GM18951 (cell line): ENCODE data around the gene TOR3A.

Experiments
- POLR2A ChIP-seq: IDR thresholded peaks from 4 replicates; pipeline ENCODE4 v1.6.1; 2011; ENCODE audit warnings: mild to moderate bottlenecking; ENCODE audit not compliant: insufficient read length, insufficient read depth; ENCODE audit errors: extremely low read depth
- in situ Hi-C: fragments of 300-500 bp; cut with MboI; formaldehyde crosslinking; loops from one replicate; pipeline ENCODE4 v1.12.0; 2022; ENCODE audit warnings: low sequenced_read_pairs, mixed read lengths, inconsistent platforms; ENCODE audit not compliant: unreplicated experiment

Gene TOR3A

DNA sequence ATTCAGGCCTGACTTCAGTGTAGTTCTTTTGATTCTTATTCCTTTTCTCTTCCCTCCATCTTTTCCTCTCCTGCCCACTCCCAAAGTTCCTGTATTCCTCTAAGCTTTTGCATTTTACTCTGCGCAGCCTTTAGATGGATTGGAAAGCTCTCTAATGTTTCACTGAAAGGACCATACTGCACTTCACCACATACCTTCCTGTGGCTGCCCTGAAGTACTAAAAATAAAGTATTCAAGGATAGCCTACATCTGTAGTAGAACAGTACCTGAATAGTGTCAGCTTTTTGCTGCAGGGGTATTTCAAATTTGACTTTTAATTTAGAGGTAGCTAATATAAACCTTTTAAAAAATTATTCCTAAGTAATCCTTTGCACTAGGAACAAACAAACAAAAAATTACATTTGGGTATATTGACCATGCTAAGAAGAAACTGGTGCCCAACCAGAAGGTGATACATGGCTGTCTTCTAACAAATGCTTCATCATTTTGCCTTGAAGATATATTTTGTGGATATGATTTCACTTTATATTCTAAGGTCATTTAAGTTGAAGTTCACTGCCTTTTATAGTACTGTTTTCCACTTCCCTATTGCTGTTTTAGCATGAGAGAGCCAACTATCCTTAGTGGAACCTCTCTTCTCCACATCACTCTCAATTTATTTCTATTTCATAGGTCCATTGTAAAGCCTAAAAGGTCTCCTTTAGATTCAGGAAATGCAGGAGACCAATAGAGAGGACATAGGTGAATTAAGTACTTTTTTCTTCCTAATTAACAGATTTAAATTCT, 33.3 kb upstream of the TOR3A start:
- in situ Hi-C loops = no loop called here

DNA sequence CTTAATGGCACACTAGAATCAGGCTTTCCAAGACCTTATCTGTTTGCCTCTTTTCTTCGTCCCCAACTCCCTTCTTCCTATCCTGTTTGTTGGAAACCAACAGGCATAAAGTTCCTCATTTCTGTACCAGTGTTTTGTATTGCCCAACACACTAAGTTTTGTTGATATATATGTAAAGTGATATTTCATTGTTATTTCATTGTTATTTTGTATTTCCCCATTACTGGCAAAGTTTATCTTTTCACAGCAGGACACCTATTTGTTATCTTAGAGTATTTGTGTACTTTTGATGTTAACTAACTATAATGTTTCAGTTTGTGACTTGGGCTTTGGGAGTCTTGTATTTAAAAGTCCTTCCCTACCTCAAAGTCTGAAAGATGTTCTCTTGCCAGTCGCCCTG, 29.1 kb upstream of the TOR3A start:
- in situ Hi-C loops = no loop called here
- no peak for TF ChIP-seq POLR2A

More for the DNA sequence above, 33.3 kb upstream of the TOR3A start:
- TF ChIP-seq POLR2A = no peak

DNA sequence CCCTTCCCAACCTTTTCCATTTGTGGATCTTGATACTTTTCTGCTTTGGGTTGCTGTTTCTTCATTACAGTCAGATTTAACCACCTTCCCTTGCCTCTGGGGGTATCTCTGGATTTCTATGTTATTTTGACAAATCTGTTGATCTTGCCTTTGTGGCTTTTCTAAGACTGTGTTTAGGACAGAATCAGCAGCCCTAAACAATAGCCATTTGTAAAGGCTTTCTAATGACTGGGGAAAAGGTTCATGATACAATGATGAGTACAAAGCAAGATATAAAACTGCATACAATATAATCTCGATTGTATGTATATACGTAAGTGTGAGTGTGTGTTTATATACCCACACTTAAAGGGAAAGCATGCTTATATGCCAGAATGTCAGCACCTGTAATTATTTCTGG, 28.4 kb upstream of the TOR3A start:
- in situ Hi-C loops = no loop called here
- TF ChIP-seq POLR2A = no peak

DNA sequence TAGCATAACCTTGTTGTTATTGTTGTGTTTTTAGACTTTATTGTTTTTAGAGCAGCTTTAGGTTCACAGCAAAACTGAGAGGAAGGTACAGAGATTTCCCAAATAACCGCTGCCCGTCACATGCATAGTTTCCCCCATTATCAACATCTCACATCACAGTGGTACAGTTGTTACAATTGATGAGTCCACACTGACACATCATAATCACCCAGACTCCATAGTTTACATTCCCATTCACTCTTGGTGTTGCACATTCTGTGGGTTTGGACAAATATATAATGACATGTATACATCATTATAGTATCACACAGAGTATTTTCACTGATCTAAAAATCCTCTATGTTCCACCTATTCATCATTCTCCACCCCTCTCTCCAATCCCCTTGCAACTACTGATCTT, 25.9 kb upstream of the TOR3A start:
- in situ Hi-C loops = no loop called here
- TF ChIP-seq POLR2A = no peak

GRCh38 chr1:179058487-179059483, 23.1 kb upstream of the TOR3A start:
- TF ChIP-seq POLR2A = no peak
- in situ Hi-C loops = no loop called here

DNA sequence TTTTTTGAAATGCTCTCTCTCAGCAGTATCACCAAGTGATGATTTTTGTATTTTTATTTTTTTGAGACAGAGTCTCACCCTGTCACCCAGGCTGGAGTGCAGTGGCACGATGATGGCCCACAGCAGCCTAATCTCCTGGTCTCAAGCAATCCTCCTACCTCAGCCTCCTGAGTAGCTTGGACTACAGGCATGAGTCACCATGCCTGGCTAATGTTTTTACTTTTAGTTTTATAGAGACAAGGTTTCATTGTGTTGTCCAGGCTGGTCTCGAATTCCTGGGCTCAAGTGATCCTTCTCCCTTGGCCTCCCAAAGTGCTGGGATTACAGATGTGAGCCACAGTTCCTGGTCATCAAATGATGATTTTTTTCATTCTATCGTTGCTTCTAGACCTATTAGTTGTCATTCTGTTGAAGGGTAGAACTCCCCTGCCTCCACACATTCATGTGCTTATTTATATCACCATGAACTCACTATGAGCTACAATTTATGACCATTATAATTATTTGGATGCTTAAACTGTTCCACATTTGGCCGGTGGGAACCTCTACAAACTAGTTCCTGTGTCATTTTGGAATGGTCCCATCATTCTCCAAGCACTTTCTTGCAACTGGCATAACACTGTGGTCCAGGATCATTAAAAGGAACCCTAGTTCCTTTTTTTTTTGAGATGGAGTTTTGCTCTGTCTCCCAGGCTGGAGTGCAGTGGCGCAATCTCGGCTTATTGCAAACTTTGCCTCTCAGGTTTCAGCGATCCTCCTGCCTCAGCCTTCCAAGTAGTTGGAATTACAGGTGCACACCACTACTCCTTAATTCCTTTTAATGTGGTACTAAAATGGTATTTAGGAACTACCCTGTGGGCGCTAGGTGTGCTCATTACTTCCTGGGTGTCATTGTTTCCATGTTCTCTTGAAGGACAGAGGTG, 20.2 kb upstream of the TOR3A start:
- in situ Hi-C loops = no loop called here
- no peak for TF ChIP-seq POLR2A

DNA sequence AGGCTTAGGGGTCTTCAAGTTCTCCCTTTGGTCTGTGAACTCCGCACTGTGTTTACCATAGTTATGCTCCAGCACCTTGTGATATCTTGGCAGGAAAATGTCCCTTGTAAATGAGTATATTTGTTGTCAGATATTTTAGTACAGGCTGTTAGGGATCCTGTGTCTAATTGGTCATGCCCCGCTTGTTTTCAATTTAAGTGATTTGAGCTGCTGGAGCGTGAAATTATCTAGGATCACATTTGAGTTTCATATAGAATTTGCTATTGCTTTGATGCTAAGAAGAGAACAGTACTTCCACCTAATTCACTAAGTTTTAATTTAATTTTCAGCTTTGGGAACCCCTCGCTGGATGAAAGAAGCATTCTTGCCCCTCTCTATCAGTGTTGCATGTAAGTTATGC, 15.4 kb upstream of the TOR3A start:
- no peak for TF ChIP-seq POLR2A
- in situ Hi-C loops = no loop called here

DNA sequence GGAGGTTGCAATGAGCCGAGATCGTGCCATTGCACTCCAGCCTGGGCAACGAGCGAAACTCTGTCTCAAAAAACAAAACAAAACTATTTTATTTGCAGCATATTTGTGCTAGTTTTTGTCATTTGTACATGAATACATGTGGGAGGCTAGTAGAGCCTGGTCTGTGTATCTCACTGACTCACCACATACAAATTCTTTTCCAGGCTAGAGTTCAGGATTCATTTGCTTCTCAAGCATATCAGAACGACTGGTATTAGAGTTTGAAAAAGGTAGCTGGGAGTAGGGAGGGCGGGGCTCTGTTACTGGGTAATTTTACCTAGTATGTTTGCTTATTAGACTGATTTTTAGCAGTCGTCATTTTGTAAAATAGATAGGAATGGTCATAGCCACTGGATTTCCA, 4.5 kb upstream of the TOR3A start:
- TF ChIP-seq POLR2A = no peak
- in situ Hi-C loops = no loop called here

GRCh38 chr1:179079113-179079761, 2.6 kb upstream of the TOR3A start:
- in situ Hi-C loops = no loop called here
- no peak for TF ChIP-seq POLR2A

DNA sequence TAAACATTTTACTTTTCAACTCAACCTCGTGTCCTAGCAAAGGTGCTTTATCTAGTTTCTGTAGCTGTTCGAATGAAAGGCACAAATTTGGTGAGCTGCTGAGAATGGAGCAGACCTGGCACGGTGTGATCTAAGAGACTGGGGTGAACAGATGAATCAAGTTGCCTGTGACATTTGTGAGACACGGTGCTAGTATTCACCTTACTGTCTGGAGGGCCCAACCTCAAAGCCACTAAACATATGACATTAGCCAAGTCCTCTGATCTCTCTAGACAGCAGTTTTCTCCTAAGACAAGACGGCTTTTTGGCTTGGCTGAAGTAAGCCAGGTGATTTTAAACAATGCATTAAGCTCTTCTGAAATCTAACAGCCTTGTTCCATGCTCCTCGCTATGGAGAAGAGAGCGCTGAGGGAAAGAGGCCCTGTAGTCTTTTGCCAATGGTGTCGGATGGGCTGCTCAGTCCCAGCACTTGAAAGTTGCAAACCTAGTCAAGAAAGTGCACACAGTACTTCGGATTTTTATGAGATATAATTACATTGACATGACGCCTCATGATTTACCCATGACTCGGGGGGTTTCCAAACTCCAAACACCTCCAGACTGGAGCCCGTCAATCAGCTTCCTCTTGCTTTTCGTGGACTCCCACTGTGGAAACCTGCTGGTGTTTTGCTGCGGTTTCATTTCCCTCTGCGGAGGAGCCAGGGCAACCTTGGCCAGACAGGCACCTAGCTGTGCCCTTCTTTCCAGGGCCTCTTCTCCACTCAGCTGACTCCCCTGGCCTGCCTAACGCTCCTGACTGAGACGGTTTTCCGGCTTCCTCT, 794 bp upstream of the TOR3A start:
- TF ChIP-seq POLR2A = no peak

DNA sequence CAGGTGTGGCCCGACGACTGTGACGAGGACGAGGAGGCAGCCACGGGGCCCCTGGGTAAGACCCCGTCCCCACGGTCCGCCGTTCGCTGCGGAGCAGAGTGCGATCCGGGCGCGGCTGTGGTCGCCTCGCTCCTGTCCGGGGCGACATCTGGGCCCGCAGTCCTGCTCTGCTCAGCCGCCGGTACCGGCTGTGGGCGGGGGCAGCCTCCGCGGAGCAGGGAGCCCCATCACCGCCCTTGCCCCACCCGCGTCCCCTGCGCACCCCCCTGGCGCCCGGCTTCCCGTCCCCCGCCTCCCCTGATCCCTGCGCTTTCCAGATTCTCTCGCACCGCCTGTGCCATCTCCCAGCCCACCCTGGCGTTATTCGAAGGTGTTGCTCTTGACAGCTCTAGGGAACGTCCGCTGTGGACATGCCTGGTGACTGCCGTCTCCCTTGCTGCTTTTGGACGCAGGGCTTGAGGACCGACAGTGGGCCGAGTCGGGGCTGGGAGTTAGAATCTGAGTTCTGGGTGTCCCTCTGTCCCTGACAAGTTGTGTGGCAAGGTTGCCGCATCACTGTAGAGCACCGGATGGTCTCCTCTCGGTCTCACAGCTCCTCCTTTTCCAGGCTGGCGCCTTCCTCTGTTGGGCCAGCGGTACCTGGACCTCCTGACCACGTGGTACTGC, 596 bp downstream of the TOR3A start:
- TF ChIP-seq POLR2A = no peak
- in situ Hi-C loops = loop anchor here (5.0 kb wide), 1 partner anchor 285 kb away; the partner anchor contains the start of gene AXDND1

More for the DNA sequence above, 794 bp upstream of the TOR3A start:
- in situ Hi-C loops = loop anchor here (5.0 kb wide), 1 partner anchor 286 kb away; the partner anchor contains the start of gene AXDND1
